GM10266 (cell line): Measurements from ENCODE around the gene TNFAIP2.

Source experiments
- DNase-seq: peaks from one replicate; pipeline ENCODE4 v3.0.0; 2012; ENCODE audit errors: extremely low spot score
- CTCF ChIP-seq: IDR thresholded peaks from 2 replicates; pipeline ENCODE4 v1.5.1; 2012; ENCODE audit warnings: mild to moderate bottlenecking, low read depth; ENCODE audit not compliant: control insufficient read depth, insufficient read depth; ENCODE audit errors: missing control alignments

The TNFAIP2 gene

GRCh38 chr14:103142721-103143302 is 19.6 kb downstream of the TNFAIP2 start:
- TF ChIP-seq CTCF = no peak
- no peak for DNase-seq

- DNase-seq = no peak
- TF ChIP-seq CTCF = no peak
Observed at GRCh38 chr14:103143506-103143905, 20.2 kb downstream of the TNFAIP2 start.

DNA sequence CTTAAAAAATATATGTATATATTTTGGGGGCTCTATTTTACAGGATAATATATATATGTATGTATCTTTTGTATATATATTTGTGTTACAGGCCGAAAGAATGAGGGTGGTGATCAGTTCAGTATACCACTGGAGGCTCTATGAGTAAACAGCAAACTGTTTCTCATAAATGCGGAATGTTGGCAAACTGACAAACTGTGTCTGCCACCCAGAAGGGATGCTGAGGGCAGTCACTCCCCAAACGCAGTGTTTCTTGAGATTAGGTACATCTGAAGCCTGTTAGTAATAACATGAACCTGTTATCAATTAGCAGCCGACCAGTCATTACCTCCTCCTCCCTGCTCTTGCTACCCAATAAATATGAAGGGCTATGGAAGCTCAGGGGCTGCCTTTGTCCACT is 20.8 kb downstream of the TNFAIP2 start:
- no peak for DNase-seq
- TF ChIP-seq CTCF = no peak

DNA sequence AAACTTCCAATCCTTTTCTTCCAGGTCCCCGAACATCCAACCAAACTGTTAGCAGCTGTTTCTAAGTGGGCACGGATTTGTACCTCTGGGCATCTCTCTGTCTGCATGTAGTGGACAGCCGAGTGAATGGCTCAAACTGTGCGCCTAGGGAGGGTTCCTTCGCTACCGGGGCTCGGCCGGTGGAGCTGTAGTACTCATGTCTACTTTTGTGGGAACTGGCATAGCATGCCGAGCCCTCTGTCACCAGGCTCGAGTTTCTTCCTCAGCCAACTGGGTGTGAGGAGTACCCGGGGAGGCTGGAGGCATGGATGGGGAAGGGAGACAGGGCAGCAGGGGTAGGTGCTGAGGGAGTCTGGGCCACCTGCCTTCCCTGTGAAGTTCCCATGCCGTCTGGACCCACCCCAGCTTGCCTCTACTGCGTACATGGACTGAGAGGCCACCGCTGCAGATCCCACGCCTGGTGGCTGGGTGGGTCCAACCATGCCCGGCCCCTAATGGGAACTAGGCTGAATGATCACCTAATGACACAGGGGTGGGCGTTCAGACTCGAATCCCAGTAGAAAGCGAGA is 23.0 kb downstream of the TNFAIP2 start:
- TF ChIP-seq CTCF = no peak
- DNase-seq = no peak

DNA sequence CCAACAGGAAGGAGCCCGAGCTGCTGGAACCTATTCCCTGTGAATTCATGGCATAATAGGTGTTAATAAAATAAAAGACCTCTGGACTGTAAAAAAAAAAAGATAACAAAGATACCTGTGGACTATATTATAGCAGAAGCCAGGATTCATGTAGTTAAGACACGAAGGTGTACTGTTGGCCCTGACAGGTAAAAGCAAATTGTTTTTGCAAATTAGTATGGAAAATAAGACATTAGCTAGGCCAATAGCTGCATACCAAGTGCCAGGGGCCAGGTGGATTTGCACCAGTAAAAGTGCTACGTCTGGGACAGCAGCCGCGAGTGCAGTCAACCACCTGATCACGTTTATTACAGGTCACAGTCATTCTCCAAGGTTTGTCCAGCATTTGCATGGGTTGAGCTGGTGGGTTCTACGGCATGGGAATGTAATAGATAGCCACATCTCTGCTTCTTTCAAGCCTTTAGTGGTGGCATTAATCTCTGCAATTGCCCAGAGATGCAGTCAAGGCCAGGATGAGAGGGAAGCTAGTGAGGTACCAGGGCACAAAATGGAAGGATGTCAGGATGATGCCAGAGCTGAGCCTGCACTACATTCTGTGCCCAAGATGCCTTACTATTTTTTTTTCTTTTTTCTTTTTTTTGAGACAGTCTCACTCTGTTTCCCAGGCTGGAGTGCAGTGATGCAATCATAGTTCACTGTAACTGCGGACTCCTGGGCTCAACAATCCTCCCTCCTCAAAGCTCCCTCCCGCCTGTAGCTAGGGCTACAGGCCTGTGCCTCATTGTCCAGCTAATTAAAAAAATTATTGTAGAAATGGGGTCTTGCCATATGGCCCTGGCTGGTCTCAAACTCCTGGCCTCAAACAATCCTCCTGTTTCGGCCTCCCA is 26.3 kb downstream of the TNFAIP2 start:
- DNase-seq = no peak
- TF ChIP-seq CTCF = no peak

DNA sequence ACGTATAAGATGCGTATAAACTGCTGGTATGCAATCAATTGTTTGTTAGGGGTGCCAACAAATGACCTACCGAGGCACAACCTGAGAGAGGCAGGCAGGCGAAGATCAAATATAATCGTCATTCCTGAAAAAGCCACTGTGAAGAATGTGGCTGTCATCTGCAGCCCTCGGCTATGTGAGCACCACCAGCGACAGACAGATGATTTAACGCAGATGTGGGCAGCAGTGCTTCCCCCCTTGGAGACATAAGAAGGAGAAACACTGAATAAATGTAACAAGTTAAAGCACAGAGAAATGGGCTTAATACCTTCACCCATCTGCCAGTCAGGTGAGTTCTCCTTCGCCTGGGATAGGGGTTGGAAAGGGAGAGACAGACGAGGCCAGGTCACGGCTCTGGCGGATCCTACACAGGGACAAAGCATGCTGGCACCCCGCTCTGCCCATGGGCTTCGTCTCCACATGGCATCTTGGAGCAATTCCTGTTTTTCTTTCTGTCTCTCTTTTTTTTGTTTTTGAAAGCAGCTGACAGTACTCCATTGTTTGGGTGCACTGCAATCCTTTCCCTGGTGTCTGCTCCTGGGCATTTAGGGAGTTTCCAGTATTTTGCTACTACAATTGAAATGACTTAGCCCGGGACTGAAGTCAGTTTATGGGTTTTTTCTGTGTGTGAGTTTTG is 28.1 kb downstream of the TNFAIP2 start:
- TF ChIP-seq CTCF = no peak
- no peak for DNase-seq
